ENCODE data around the gene PRKCA.

PRKCA gene

GRCh38 chr17:66738301-66738700 is 435.9 kb downstream of the PRKCA start:
- Histone ChIP-seq H3K9me3 (ENCODE audit: control insufficient read depth, insufficient read depth, low read length) (no peaks in the 10 kb centered on the region), H3K4me2 (ENCODE audit: low read length) (no peak overlapping the region), H3F3A (ENCODE audit: control insufficient read depth, insufficient read depth) (no peaks in the 10 kb centered on the region), H3K27ac (ENCODE audit: low read depth, low read length) (no peak overlapping the region), H3K36me3 (ENCODE audit: control insufficient read depth, low read length) (no peaks in the 10 kb centered on the region), H4K20me1 (ENCODE audit: control insufficient read depth, insufficient read depth, low read depth, low read length) (no peaks in the 10 kb centered on the region), H3K79me2 (ENCODE audit: control insufficient read depth, low read length) (no peaks in the 10 kb centered on the region), H3K4me3 (ENCODE audit: low read length) (no peak overlapping the region), H3K27me3 (ENCODE audit: control insufficient read depth, low read length) (no peaks in the 10 kb centered on the region), H3K4me1 (ENCODE audit: control insufficient read depth, low read length) (no peaks in the 10 kb centered on the region), H3K9me2 (replicated peaks; ENCODE audit: control insufficient read depth, low read length) (no peaks in the 10 kb centered on the region)
- TF ChIP-seq EZH2phosphoT487 (IDR thresholded peaks at IDR 0.05; ENCODE audit: borderline replicate concordance, low read length): no peak
- no peak for TF ChIP-seq CTCF (IDR thresholded peaks at IDR 0.05; ENCODE audit: low read depth, low read length, poor library complexity, severe bottlenecking)

- Histone ChIP-seq H4K20me1 (ENCODE audit: control insufficient read depth, insufficient read depth, low read depth, low read length) (no peaks in the 10 kb centered on the region), H3K27me3 (ENCODE audit: control insufficient read depth, low read length) (no peaks in the 10 kb centered on the region), H3K4me1 (ENCODE audit: control insufficient read depth, low read length) (no peaks in the 10 kb centered on the region), H3K4me3 (ENCODE audit: low read length) (no peak overlapping the region), H3K79me2 (ENCODE audit: control insufficient read depth, low read length) (no peaks in the 10 kb centered on the region), H3K9me3 (ENCODE audit: control insufficient read depth, insufficient read depth, low read length) (no peaks in the 10 kb centered on the region), H3F3A (ENCODE audit: control insufficient read depth, insufficient read depth) (no peaks in the 10 kb centered on the region), H3K36me3 (ENCODE audit: control insufficient read depth, low read length) (no peaks in the 10 kb centered on the region), H3K9me2 (replicated peaks; ENCODE audit: control insufficient read depth, low read length) (no peaks in the 10 kb centered on the region), H3K27ac (ENCODE audit: low read depth, low read length) (no peak overlapping the region), H3K4me2 (ENCODE audit: low read length) (no peak overlapping the region)
- no peak for TF ChIP-seq CTCF (IDR thresholded peaks at IDR 0.05; ENCODE audit: low read depth, low read length, poor library complexity, severe bottlenecking)
Measured at GRCh38 chr17:66739553-66739952, 437.1 kb downstream of the PRKCA start.

GRCh38 chr17:66740226-66740625 is 437.8 kb downstream of the PRKCA start:
- Histone ChIP-seq H3K9me3 (ENCODE audit: control insufficient read depth, insufficient read depth, low read length) (no peaks in the 10 kb centered on the region), H3K36me3 (ENCODE audit: control insufficient read depth, low read length) (no peaks in the 10 kb centered on the region)

More at GRCh38 chr17:66740226-66740625, 437.8 kb downstream of the PRKCA start:
- H3K4me3 ChIP-seq (ENCODE audit: low read length): no peak overlapping the region
- H3F3A ChIP-seq (ENCODE audit: control insufficient read depth, insufficient read depth): no peaks in the 10 kb centered on the region
- no peaks in the 10 kb centered on the region for H3K79me2 ChIP-seq (ENCODE audit: control insufficient read depth, low read length)
- H3K4me1 ChIP-seq (ENCODE audit: control insufficient read depth, low read length): no peaks in the 10 kb centered on the region
- no peaks in the 10 kb centered on the region for H3K9me2 ChIP-seq (replicated peaks; ENCODE audit: control insufficient read depth, low read length)
- TF ChIP-seq CTCF (IDR thresholded peaks at IDR 0.05; ENCODE audit: low read depth, low read length, poor library complexity, severe bottlenecking) (no peak), EZH2phosphoT487 (IDR thresholded peaks at IDR 0.05; ENCODE audit: borderline replicate concordance, low read length) (no peak)
- no peak overlapping the region for H3K27ac ChIP-seq (ENCODE audit: low read depth, low read length)
- H4K20me1 ChIP-seq (ENCODE audit: control insufficient read depth, insufficient read depth, low read depth, low read length): no peaks in the 10 kb centered on the region
- H3K27me3 ChIP-seq (ENCODE audit: control insufficient read depth, low read length): no peaks in the 10 kb centered on the region
- H3K4me2 ChIP-seq (ENCODE audit: low read length): no peak overlapping the region

All from DOHH2 (cell line).